ENCODE data around the gene KDM4B. TPM values are rescaled to one million over a fixed set of nuclear protein-coding genes. Genes with fewer than 3 reads are reported as not detected.

The KDM4B gene
- total RNA-seq, 2 donors from 2014 or later = 27.8 to 38.5 TPM

DNA sequence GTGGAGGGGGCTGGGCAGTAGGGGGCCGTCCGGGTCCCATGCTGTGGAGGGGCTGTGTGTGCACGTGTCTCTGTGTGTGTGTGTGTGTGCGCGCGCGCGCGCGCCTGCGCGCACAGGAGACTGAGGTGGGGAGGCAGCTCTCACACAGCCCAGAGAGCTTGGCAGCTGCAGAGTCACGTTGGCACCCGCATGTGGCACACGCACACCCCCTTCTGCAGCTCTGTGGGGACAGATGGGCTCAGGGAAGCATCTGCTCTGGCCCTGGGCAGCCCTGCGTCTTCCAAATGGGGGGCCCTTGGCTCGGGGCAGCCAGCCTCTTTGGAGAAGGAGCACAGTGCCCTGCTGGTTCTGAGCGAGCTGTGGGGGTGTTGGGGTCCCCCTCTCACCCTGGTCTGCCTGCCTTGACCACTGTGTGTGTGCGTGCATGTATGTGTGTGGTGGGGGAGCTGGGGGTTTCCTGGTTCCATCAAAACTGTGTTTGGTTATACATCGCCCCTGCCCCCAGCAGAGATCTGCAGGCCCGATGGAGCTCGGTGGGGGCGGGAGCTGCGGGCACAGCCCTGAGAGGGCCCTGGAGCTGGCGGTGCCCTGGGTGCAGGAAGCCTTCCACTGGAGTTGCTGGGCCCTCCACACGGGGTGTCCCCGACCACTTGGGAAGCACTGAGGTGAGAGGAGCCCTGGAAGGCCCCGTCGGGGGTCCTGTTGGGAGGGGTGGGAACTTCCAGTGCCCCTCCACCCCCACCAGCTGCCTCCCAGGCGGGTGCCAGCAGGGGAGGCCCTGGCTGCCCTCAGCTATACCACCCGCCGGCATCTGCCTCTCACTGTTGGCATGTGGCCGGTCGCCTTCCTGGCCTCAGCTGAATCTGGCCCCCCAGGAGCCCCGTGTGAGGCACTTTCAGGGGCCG is 67.1 kb downstream of the KDM4B start:
- peak overlapping the region; percentile 70 for H3K27ac ChIP-seq (ENCODE audit: low read depth, low read length)
- H3K4me3 ChIP-seq (ENCODE audit: low read length) = no peak overlapping the region
- peaks cover 13% of the 10 kb centered on the region for H3K36me3 Mint-ChIP-seq (ENCODE audit: low read depth)
- no peak overlapping the region for H3K27ac Mint-ChIP-seq
- H3K4me1 ChIP-seq (ENCODE audit: control insufficient read depth, insufficient read depth, low read length) = no peaks in the 10 kb centered on the region
- no peaks in the 10 kb centered on the region for H3K4me1 Mint-ChIP-seq
- H3K9ac ChIP-seq (ENCODE audit: extremely low read depth, low read length, poor library complexity, severe bottlenecking) = no peak overlapping the region
- no peaks in the 10 kb centered on the region for H3K27me3 ChIP-seq (ENCODE audit: control insufficient read depth, insufficient read depth, low read length, poor library complexity, severe bottlenecking)
- H3K36me3 ChIP-seq (ENCODE audit: control insufficient read depth, insufficient read depth, low read length) = peaks cover 35% of the 10 kb centered on the region
- no peak overlapping the region for H3K4me3 Mint-ChIP-seq
- no peak for DNase-seq
- no peaks in the 10 kb centered on the region for H3K9me3 Mint-ChIP-seq
- WGBS, 2 experiments (ENCODE audit: insufficient coverage in 1 of 2, insufficient read length in 1 of 2) = 87 to 89% methylated on average over 5 to 34 of the region's 36 CpGs
- no peaks in the 10 kb centered on the region for H3K27me3 Mint-ChIP-seq (ENCODE audit: insufficient read depth)
- H3K9me3 ChIP-seq (ENCODE audit: control insufficient read depth, low read length) = no peaks in the 10 kb centered on the region
- no peak for TF ChIP-seq CTCF (conservative IDR thresholded peaks at IDR 0.05)

DNA sequence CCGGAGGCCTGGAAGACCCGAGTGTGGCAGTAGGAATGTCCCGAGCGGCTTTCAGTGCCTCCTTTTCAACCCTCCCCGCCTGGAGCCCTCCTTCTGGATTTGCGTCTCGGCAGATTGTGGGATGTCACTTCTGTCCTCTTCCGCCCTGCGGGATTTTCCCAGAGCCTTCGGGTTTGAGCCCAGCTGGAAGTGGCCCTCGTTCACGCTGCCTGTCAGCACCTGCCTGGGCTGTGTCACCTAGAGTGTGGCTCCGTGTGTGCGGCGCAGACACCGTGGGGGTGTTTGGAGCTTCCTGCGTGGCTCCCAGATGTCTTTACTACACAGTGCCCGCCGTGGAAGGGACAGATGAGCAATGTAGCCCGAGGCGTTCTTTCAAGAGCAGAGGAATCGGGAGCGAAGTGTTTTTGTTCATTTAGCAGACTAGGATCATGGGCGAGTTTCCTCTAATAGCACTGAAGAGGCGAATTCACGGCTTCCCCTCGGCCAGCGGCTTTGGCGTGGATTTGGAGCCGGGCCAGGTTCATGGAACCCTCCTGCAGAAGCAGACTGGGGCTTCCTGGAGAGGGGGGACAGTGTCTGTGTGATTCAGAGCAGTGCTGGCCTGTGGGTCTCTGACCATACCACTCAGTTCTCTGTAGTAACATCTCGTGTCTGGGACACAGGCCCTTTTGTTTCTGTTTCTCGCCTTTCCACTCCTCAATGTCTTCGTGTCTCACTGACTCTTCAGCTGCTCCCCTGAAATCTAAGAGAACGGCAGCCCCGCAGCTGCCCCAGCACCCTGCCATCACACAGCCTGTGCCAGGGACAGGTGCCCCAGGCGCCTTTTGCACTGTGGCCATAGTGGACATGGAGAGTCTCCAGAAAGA is 68.0 kb downstream of the KDM4B start:
- WGBS, 2 experiments (ENCODE audit: insufficient coverage in 1 of 2, insufficient read length in 1 of 2) = 89% methylated on average over 28 to 36 of the region's 36 CpGs

More for the DNA sequence above, 68.0 kb downstream of the KDM4B start:
- no peak for DNase-seq
- Histone ChIP-seq H3K36me3 (ENCODE audit: control insufficient read depth, insufficient read depth, low read length) (peaks cover 35% of the 10 kb centered on the region), H3K4me1 (ENCODE audit: control insufficient read depth, insufficient read depth, low read length) (no peaks in the 10 kb centered on the region), H3K9ac (ENCODE audit: extremely low read depth, low read length, poor library complexity, severe bottlenecking) (no peak overlapping the region), H3K9me3 (ENCODE audit: control insufficient read depth, low read length) (no peaks in the 10 kb centered on the region), H3K4me3 (ENCODE audit: low read length) (no peak overlapping the region), H3K27ac (ENCODE audit: low read depth, low read length) (peak overlapping the region; percentile 70), H3K27me3 (ENCODE audit: control insufficient read depth, insufficient read depth, low read length, poor library complexity, severe bottlenecking) (no peaks in the 10 kb centered on the region)
- TF ChIP-seq CTCF (conservative IDR thresholded peaks at IDR 0.05) = no peak
- Mint-ChIP-seq H3K4me3 (no peak overlapping the region), H3K27ac (no peak overlapping the region), H3K36me3 (ENCODE audit: low read depth) (peaks cover 15% of the 10 kb centered on the region), H3K4me1 (no peaks in the 10 kb centered on the region), H3K27me3 (ENCODE audit: insufficient read depth) (no peaks in the 10 kb centered on the region), H3K9me3 (no peaks in the 10 kb centered on the region)
